Measurements from ENCODE around the gene NFS1.
"Not testable (repeated sequence)": the region's sequence is repeated elsewhere in the genome, so short reads cannot be mapped to it uniquely, and the experiment has no call there.

NFS1 gene

GRCh38 chr20:35699127-35699956, at the start of gene NFS1, which contains the start of gene ROMO1:
TSS of gene NFS1 (minus strand) at chr20:35699352. CDS start at chr20:35699288, 64 bp downstream.
TSS of gene ROMO1 (plus strand) at chr20:35699405. CDS start at chr20:35699633, 228 bp downstream.
- DNase-seq: peak; percentile 81

- DNase-seq: not testable (repeated sequence)
Observed at GRCh38 chr20:35744492-35744841, 45.3 kb upstream of the NFS1 start.

GRCh38 chr20:35743693-35744491, 44.7 kb upstream of the NFS1 start:
- DNase-seq: no peak

- DNase-seq: no peak
Observed at GRCh38 chr20:35742741-35743523, 43.8 kb upstream of the NFS1 start.

DNA sequence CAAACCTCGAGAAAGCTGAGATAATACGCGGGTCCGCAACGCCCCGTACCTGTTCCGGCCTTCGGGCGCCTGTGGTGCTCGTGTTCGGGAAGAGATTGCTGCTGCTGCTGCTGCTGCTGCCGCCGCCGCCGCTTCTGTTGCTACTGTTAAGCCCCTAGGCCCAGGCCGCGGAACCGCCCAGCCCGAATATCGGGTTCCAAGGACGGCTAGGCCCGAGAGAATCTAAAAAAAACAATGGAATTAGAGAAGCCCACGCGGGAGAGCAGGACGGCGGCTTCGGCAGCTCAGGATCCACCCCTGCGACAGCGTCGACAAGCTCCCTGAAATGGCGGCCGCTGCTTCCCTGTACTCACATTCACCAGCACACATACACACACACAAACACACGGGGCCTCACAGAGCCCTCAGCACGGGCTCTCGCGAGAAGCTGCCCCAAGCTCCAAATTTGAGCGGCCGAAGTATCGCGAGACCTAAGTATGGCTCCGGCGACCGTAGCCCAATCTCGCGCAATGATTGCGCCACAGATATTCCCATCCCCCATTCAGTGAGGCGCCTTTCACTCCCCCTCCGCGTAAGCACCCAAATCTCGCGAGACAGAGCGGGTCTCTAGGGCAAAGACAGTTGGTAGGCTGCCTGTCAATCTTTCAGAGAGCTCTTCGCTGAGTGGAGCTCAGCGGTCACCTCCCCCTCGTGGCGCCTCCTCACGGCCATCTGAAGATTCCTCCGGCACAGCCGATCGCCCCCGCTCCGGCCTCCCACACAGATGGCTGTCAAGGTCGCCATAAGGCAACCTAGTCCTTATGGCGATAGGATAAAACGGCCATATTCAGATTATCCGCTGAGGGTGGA, 43.0 kb upstream of the NFS1 start, which contains the start of gene RBM39:
RBM39 (minus strand) TSS at position 369 of the 849 bp plus-strand sequence. CDS start 1,386 bp downstream, outside the sequence.
- peak; percentile 96 for DNase-seq

DNA sequence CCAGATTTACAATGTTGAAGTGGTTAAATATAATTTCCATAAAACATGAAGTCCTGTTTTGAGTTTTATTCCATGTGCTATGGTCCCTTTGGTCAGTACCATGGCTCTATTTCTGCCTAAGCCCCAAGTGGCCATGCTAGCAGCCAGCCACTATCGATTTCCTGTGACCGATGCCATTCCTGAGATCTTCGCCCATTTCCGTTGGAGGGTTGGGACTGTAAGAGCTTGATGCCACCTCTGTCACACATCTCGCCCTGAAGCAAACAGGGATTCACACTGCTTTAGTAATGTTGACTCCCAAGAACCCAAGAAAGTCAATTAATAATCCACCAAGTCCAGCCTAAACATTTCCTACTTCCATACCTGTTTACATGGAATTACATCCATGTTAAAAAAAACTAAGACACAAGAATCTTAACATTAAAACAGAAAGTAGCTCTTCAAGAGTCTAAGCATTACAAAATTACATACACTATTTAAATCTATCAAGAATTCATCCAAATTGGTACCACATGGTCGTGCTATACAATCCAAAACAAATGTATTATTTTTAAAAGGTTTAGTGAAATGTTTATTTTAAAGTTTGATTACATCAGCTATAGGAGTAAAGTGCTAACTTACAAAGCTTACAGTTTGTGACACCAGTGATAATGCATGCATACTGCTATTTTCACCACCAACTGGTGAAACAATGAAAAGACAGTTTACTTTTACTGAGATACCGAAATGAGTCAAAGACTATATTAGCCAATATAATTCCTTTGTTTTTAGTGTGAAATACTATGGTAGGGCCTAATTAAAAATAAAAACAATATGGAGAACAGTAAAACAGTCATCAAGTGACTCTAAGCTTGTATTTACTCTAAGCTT, 40.4 kb upstream of the NFS1 start:
- no peak for DNase-seq

DNA sequence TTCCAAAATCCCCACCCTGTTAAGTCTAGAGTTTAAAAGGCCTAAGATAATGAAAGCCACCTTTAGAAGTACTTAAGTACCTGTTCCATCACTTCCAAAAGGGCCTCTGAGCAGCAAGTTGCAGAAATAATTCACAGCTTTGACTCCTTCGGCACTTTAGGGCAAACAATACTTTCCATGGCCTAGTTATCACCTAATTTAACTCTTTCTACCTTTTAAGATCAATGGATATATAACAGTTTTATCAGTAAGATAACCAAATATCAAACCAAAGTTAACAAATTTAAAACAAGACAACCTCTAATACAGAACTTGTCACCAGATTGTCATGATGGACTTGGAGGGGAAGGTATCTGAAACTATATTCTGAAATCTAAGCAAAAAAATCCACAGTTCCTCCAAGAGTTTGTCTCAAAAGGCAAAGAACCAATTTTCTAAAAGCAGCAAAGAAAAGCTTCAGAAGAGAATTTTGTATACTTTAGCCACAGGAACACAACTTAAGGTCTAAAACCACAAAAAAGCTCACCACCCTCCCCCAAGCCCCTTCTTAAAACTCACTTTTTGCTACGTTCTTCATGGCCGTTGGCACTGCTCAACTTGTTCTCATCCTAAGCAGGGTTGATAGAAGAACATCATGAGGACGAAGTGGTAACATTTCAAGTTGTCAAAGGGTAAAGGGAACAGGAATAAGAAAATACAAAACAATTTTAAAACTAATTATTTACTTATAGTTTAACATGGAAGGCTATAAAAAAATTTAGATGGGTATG, 39.4 kb upstream of the NFS1 start:
- DNase-seq: no peak

GRCh38 chr20:35737865-35738333, 38.7 kb upstream of the NFS1 start:
- no peak for DNase-seq

DNA sequence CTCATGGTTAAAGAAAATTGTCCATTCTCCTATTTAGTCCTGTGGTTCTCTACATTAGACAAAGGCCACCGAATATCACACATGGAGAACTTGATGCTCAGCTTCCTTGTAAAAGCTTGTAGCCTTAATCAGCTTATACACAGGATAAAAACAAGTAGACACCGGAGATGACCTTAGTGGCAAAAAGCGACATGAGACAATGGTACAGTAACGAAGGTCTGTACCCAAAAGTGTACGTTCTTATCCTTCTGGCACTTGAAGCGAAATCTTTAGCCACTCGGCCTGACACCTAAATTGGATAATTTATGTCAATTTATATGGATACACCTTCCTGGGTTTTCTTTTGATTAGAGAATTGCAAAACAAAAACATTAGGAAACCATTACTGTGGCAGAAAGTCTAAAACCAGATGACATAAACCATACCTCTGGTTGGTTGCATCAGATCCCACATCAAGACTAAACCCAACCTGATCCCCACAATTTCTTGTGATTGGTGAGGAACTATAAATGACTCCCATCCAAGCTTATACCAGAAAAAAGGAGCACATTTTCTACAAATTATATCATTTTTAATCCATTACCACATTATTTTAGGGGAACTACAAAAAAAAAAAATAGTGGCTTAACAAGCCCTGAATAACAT, 36.8 kb upstream of the NFS1 start:
- no peak for DNase-seq

DNA sequence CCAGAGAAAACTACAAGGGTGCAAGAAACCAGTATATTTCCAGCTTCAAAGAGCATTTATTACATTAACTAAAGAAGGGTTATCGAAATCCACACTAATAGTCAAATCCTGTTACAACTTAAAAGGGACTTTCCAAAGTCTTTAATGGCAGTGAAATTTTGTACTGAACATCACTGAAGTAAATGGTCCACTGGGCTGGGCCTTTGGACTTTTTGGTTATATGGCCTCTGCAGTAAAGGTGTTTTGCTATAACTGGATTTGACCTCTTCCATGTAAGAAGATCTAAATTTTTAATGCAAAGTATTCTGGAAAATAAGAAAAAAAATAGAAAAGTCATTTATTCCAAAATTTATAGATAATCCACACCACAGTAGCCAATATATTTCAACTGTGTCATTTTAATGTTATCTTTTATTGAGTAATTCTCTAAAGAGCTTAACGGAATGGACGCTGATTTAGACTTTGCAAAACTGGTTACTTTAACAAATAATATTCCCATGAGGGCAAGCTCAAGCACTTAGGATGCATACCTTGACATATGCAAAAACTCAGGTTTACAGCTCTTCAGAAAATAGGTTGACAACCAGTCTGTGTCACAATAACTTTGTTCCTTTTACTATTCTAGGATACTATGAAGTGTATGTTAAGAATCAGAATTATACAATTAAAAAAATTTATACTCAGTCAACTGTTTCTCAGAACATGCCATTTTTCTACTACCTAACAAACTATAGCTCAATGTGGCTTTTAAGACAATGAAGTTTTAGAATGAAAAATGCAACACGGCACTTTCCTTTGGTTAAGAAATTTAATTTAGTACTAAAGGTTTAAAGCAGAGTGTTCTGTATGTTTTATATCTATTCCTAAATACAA, 35.9 kb upstream of the NFS1 start:
- no peak for DNase-seq

DNA sequence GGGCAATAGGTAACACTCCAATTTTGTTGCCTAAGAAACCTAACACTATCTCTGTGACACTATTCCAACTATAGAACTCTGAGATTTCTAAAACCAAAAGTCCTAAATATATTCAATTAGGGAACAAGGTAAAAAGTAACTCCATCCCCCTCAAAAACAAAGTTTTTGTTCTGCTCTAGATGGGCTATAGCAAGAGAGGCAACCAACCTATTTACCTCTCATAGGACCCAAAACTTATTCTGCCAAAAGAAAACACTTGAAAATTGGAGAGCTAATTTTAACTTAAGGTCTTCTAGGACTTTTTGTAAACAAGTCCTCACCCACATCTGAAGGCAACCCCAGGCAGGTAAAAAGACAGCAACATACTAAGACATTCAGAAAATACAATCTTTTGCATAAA, 35.2 kb upstream of the NFS1 start:
- no peak for DNase-seq

GRCh38 chr20:35732644-35732982, 33.5 kb upstream of the NFS1 start:
- DNase-seq: no peak

- no peak for DNase-seq
Observed at GRCh38 chr20:35731862-35732643, 32.9 kb upstream of the NFS1 start.

DNA sequence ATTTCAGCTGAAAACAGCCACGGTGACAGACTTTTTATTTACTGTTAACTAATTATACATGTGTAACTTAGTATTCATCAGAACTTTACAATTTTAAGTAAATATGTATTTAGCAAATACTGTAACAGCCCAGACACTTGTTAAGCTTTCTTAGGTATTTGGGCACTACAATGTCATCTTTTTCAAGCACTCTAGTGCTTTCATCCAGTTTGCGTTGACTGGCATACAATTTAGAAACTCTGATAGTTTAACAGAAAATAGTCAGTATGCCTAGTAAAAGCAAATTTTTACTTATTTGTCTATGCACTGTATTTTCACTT, 32.3 kb upstream of the NFS1 start:
- DNase-seq: no peak

DNA sequence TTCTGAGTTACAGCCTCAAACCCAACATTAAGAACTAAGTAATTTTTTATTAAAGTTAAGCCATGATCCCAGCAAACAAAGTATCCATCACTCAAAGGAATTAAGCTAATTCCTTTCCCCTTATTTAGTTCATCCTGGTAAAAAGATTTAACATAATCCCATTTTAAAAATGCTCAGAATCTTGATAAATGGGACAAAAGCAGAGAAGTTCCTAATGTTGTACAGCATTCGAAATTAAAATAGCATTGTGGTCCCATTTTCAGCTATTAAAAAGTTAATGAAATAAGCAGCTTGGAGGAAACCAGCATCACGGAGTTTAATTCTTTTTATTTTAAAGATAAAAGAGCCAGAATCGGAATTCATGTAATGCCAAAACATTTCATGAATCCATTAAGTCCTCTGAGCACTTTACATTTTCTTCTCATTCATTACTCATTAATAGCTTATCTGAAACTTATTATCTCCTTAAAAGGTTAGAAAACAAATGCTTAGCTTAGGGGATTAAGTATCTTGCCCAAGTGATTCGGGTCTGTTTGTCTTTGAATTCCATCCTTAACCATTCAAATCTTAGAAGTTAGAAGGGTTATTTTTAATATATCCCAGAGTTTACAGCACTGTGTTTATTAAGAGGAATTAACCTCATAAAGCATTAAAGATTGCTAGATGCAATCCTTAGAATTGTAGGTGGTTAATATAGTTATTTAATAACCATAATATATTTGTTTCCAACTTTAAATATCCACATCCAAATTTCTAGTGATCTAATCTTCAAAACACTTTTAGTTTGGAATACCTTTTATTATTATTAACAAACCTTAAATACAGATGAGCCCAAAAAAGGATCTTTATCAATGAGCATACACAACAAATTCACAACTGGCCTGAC, 31.7 kb upstream of the NFS1 start:
- no peak for DNase-seq

DNA sequence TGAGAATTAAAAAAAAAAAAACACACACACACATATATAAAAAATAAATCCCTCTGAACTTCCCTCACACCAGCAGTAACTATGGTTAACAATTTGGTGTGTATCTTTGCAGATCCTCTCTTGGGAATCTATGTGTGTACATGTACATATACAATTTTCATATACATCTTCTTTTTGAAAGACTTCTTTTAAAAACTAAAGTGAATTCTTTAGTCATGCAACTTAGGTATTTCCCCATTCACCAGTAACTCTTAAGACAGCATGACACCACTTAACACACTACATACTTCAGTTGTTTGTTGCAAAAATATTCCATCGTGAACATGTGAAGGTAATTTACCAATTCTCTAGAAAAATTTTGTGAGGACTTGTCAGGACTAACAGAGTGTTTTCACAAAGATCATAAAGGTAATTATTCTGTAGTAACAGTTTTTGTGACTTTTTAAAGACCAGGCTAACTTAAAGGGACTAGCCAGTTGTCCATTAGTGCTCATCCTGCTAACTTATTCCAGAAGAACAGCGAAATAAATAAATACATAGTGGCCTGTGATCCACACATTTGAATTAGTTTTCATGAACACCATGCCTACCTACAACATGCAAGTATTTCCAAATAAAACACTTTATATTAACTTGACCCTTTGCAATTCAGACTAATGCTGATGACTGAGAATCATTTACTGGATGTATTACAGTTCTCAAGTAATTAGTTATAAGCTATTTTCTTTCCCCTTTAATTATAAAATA, 30.9 kb upstream of the NFS1 start:
- DNase-seq: no peak
